IPS-15b (cell line): Measurements from ENCODE around the gene TOP2A.

Experiments used
- H3K27me3 ChIP-seq: one replicate; pipeline ENCODE4 v1.6.1; 2013; ENCODE audit warnings: low read length; ENCODE audit not compliant: control insufficient read depth, insufficient read depth
- H3K36me3 ChIP-seq: one replicate; pipeline ENCODE4 v1.6.1; 2013; ENCODE audit warnings: low read length; ENCODE audit not compliant: control insufficient read depth, insufficient read depth
- H3K4me1 ChIP-seq: one replicate; pipeline ENCODE4 v1.6.1; 2013; ENCODE audit warnings: mild to moderate bottlenecking, low read length; ENCODE audit not compliant: control insufficient read depth, insufficient read depth
- H3K4me3 ChIP-seq: one replicate; pipeline ENCODE4 v1.5.1; 2013; ENCODE audit warnings: low read depth, low read length
- H3K9ac ChIP-seq: one replicate; pipeline ENCODE4 v1.6.1; 2013; ENCODE audit warnings: low read depth, mild to moderate bottlenecking, low read length
- H3K9me3 ChIP-seq: one replicate; pipeline ENCODE4 v1.6.1; 2013; ENCODE audit warnings: mild to moderate bottlenecking, low read length; ENCODE audit not compliant: control insufficient read depth, insufficient read depth

Gene TOP2A

GRCh38 chr17:40344421-40345160 is 73.1 kb downstream of the TOP2A start:
- no peaks in the 10 kb centered on the region for H3K36me3 ChIP-seq

GRCh38 chr17:40343219-40344119 is 74.2 kb downstream of the TOP2A start:
- no peak overlapping the region for H3K9ac ChIP-seq
- H3K36me3 ChIP-seq = no peaks in the 10 kb centered on the region
- peak overlapping the region; percentile 75 for H3K4me3 ChIP-seq
- peaks cover 81% of the 10 kb centered on the region for H3K27me3 ChIP-seq
- no peaks in the 10 kb centered on the region for H3K9me3 ChIP-seq
- H3K4me1 ChIP-seq = peaks cover 40% of the 10 kb centered on the region

More at GRCh38 chr17:40344421-40345160, 73.1 kb downstream of the TOP2A start:
- H3K27me3 ChIP-seq = peaks cover 83% of the 10 kb centered on the region
- H3K9me3 ChIP-seq = no peaks in the 10 kb centered on the region
- H3K4me1 ChIP-seq = peaks cover 41% of the 10 kb centered on the region
- peak overlapping the region; percentile 54 for H3K4me3 ChIP-seq
- no peak overlapping the region for H3K9ac ChIP-seq

GRCh38 chr17:40342504-40343218 is 75.0 kb downstream of the TOP2A start:
- Histone ChIP-seq H3K27me3 (peaks cover 81% of the 10 kb centered on the region), H3K36me3 (no peaks in the 10 kb centered on the region), H3K4me3 (peak overlapping the region; percentile 75), H3K9me3 (no peaks in the 10 kb centered on the region), H3K9ac (no peak overlapping the region), H3K4me1 (peaks cover 34% of the 10 kb centered on the region)

GRCh38 chr17:40341808-40342503 is 75.7 kb downstream of the TOP2A start:
- Histone ChIP-seq H3K4me1 (peaks cover 30% of the 10 kb centered on the region), H3K4me3 (peak overlapping the region; percentile 75), H3K27me3 (peaks cover 82% of the 10 kb centered on the region), H3K9me3 (no peaks in the 10 kb centered on the region), H3K36me3 (no peaks in the 10 kb centered on the region), H3K9ac (no peak overlapping the region)

- Histone ChIP-seq H3K9ac (no peak overlapping the region), H3K9me3 (no peaks in the 10 kb centered on the region), H3K27me3 (peaks cover 77% of the 10 kb centered on the region), H3K4me1 (peaks cover 24% of the 10 kb centered on the region), H3K4me3 (peak overlapping the region; percentile 75), H3K36me3 (no peaks in the 10 kb centered on the region)
These were observed 76.6 kb downstream of the TOP2A start for GRCh38 chr17:40340880-40341807.

- no peak overlapping the region for H3K4me3 ChIP-seq
- peaks cover 74% of the 10 kb centered on the region for H3K27me3 ChIP-seq
These were observed 77.4 kb downstream of the TOP2A start for GRCh38 chr17:40340327-40340726.

GRCh38 chr17:40338941-40339649 is 78.6 kb downstream of the TOP2A start:
- H3K9ac ChIP-seq = no peak overlapping the region
- peaks cover 73% of the 10 kb centered on the region for H3K27me3 ChIP-seq
- no peaks in the 10 kb centered on the region for H3K9me3 ChIP-seq
- peaks cover 15% of the 10 kb centered on the region for H3K4me1 ChIP-seq
- H3K4me3 ChIP-seq = no peak overlapping the region
- no peaks in the 10 kb centered on the region for H3K36me3 ChIP-seq

More at GRCh38 chr17:40340327-40340726, 77.4 kb downstream of the TOP2A start:
- H3K36me3 ChIP-seq = no peaks in the 10 kb centered on the region
- H3K4me1 ChIP-seq = peaks cover 18% of the 10 kb centered on the region
- H3K9ac ChIP-seq = no peak overlapping the region
- H3K9me3 ChIP-seq = no peaks in the 10 kb centered on the region
